Stimulated activated effector memory CD8-positive, alpha-beta T cell treated with anti-CD3 and anti-CD28 coated beads, Interleukin-12 subunit alpha, Interleukin-12 subunit beta, amount 100 ng/mL, for 72 hours (primary cell): ENCODE measurements around the gene EVI2B.
"Not testable (repeated sequence)": the region's sequence is repeated elsewhere in the genome, so short reads cannot be mapped to it uniquely, and the experiment has no call there.

ENCODE experiments used
- ATAC-seq: fragments of 150-1000 bp; cut with Tn5 transposase; 2 replicates; pipeline ENCODE4 v1.10.0; 2021
- DNase-seq, 2 donors: peaks; one replicate each; pipeline ENCODE4 v3.0.0; 2021 to 2022; ENCODE audit warnings: low spot score in 2 of 2
- H3K27ac Mint-ChIP-seq: one replicate; pipeline ENCODE4 v1.8.0; 2022; ENCODE audit warnings: mild to moderate bottlenecking, mixed read lengths
- H3K36me3 Mint-ChIP-seq: one replicate; pipeline ENCODE4 v1.8.0; 2022; ENCODE audit warnings: mild to moderate bottlenecking, mixed read lengths
- H3K4me1 Mint-ChIP-seq: one replicate; pipeline ENCODE4 v1.8.0; 2022; ENCODE audit warnings: mixed read lengths
- H3K4me3 Mint-ChIP-seq: one replicate; pipeline ENCODE4 v1.8.0; 2022; ENCODE audit warnings: mild to moderate bottlenecking, mixed read lengths
- H3K9me3 Mint-ChIP-seq: one replicate; pipeline ENCODE4 v1.8.0; 2022; ENCODE audit warnings: mixed read lengths

Gene EVI2B

GRCh38 chr17:31313982-31314781 lies at the start of gene EVI2B:
TSS of gene EVI2B (minus strand) at chr17:31314054. CDS start at chr17:31305609, 8,445 bp downstream.
- DNase-seq, result no peak
- H3K36me3 Mint-ChIP-seq, result peaks cover 50% of the 10 kb centered on the region
- ATAC-seq, result peak; percentile 79
- H3K9me3 Mint-ChIP-seq, result no peaks in the 10 kb centered on the region
- peak within 1 kb of the TSS; percentile 65 for H3K27ac Mint-ChIP-seq
- H3K4me1 Mint-ChIP-seq, result peaks cover 35% of the 10 kb centered on the region
- peak within 1 kb of the TSS; percentile 58 for H3K4me3 Mint-ChIP-seq

DNA sequence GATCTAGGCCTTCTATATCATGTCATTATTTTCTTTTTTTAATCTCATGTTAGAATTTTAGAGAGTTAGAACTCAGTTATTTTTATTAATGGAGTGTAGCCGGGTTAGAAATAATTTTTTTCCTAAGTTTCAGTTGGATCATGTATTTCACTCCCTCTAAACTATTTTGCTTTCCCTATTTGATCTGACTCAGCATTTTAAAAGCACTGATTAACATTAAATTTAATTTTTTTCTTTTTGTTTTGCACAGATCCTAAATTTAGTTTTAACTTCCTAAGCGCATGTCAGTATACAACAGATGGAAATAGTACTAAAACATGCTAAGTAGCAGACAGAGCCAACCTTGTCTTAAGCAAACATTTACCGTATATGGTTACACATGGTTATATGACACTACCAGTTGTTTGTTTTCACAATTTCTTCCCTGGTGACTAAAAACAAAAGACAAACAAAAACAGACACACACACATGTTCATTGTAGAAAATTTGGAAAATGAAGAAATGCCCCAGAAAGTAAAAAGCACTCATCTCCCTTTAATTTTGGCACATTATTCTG lies 44.1 kb upstream of the EVI2B start:
- no peak for DNase-seq
- Mint-ChIP-seq H3K4me3 (no peak overlapping the region), H3K4me1 (no peaks in the 10 kb centered on the region), H3K9me3 (no peaks in the 10 kb centered on the region), H3K36me3 (peaks cover 65% of the 10 kb centered on the region), H3K27ac (no peak overlapping the region)
- ATAC-seq, result no peak

DNA sequence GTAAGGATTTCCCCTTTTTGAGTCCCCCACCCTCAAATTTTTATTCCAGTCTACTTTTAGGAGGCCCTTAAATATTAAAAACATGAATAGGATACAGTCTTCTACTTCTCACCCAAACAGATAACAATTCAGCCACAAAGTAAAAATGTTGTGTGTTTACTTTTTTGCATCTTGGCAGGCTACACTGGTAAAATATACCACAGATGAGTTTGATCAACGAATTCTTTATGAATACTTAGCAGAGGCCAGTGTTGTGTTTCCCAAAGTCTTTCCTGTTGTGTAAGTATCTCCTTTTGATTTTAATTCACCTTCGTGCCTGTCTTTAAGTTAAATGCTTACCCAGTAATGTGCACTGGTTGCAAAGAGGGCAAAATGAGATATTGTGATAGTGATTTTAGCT lies 43.2 kb upstream of the EVI2B start:
- no peak for ATAC-seq
- no peak for DNase-seq
- Mint-ChIP-seq H3K9me3 (no peaks in the 10 kb centered on the region), H3K27ac (no peak overlapping the region), H3K4me1 (no peaks in the 10 kb centered on the region), H3K36me3 (peaks cover 68% of the 10 kb centered on the region), H3K4me3 (no peak overlapping the region)

GRCh38 chr17:31355935-31356334 lies 42.1 kb upstream of the EVI2B start:
- Mint-ChIP-seq H3K4me1 (no peaks in the 10 kb centered on the region), H3K9me3 (no peaks in the 10 kb centered on the region), H3K4me3 (no peak overlapping the region), H3K27ac (no peak overlapping the region), H3K36me3 (peaks cover 72% of the 10 kb centered on the region)
- ATAC-seq (no peak), DNase-seq (no peak)

DNA sequence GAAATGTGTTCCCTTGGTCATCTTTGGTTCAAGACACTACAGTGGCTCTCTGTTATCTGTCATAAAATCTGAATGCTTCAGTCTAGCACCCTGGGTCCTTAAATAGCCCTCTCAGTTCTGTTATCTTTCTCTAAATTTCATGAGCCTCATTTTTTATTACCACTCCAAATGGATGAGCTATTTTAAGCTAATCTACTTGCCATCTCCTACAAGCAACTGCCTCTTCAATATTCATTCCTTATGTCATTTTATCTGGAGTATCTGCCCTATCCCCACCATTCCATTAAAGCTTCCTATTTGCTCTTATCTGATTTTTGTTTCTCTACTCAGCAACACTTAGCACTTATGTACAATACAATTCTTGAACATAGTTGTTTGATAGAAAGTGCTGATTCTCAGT lies 35.6 kb upstream of the EVI2B start:
- Mint-ChIP-seq H3K36me3 (peaks cover 43% of the 10 kb centered on the region), H3K9me3 (no peaks in the 10 kb centered on the region), H3K27ac (no peak overlapping the region), H3K4me3 (no peak overlapping the region), H3K4me1 (no peaks in the 10 kb centered on the region)
- DNase-seq (no peak), ATAC-seq (no peak)

DNA sequence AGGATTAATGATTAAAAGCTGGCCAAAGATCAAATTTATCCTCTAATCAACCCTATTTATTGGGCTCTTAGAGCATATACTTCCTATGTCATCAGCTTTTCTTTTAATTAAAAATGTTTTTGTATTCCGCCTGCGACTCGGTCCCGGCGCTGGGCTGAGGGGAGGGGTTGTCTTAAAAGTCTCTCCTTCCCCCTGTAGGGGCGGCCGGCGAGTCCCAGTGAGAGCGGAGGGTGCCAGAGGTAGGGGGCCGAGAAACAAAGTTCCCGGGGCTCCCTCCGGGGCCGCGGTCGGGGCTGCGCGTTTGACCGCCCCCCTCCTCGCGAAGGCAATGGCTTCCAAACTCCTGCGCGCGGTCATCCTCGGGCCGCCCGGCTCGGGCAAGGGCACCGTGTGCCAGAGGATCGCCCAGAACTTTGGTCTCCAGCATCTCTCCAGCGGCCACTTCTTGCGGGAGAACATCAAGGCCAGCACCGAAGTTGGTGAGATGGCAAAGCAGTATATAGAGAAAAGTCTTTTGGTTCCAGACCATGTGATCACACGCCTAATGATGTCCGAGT lies 31.4 kb upstream of the EVI2B start:
- H3K4me3 Mint-ChIP-seq, DNase-seq, H3K9me3 Mint-ChIP-seq, H3K27ac Mint-ChIP-seq, H3K4me1 Mint-ChIP-seq, ATAC-seq: not testable (repeated sequence)
- peaks cover 15% of the 10 kb centered on the region for H3K36me3 Mint-ChIP-seq

DNA sequence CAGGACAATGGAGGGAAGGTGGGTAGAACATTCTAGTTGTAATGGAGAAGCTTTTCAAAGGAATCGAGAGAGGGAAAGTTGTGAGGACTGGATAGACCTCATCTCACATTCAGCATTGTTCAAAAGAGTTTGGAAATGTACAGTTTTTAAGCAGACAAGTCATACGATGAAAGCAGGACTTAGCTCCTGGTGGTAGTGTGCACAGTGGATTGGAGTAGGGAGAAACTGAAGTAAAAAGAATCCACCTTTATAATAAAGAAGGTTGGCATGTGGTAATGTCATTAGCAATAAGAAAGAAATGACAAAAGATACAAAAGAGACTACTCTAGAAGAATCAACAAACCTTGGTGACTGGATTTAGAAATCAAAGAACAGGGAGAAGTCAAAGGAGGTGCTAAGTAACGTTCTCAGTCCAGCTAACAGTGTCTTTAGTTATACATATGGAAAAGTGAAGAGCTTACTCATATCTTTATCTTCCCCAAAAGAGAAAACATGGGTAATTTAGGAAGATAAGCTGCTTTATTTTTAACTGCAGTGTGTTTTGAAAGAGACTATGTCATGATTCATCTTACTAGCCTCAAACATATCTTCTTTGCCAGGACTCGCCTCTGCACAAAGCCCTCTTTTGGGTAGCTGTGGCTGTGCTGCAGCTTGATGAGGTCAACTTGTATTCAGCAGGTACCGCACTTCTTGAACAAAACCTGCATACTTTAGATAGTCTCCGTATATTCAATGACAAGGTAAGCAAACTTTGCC lies 26.2 kb upstream of the EVI2B start:
- ATAC-seq (no peak), DNase-seq (no peak)
- Mint-ChIP-seq H3K36me3 (peaks cover 28% of the 10 kb centered on the region), H3K4me3 (no peak overlapping the region), H3K27ac (no peak overlapping the region), H3K4me1 (no peaks in the 10 kb centered on the region), H3K9me3 (no peaks in the 10 kb centered on the region)

DNA sequence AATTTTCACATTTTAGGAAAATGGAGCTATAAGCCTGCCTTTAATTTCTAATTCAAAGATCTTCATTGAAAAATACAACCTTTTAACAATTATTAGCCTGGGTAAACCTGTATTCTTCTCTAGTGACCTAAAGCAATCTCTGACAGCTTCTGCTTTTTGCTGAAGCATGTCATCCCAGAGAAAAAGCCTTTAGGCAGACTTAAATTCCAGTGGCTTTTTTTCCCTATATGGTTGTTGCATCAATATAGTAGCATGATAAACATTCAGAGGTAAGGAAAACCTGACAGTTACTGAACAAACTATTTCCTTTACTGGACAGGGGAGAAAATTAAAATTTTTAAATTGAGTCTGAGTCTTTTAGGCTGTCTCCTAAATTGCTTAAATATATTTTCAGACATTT lies 15.4 kb upstream of the EVI2B start:
- Mint-ChIP-seq H3K4me3 (no peak overlapping the region), H3K9me3 (no peaks in the 10 kb centered on the region), H3K4me1 (peaks cover 11% of the 10 kb centered on the region), H3K27ac (no peak overlapping the region), H3K36me3 (peaks cover 14% of the 10 kb centered on the region)
- ATAC-seq (no peak), DNase-seq (no peak)

DNA sequence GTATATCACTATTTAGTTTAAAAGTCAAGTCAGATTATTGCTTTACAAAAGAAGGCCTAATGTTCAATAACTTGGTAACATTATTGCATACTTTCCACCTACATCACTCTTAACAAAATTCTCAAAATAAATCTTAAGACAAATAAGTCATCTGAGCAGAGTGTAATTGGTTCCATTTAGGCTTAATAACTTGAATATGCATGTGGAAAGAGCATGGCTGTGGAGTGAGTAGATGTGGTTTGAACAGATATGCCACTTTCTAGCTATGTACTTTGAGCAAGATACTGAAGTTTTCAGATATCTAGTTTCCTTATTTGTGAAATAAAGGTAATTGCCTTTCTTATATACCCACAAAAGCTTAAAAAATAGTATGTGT lies 14.3 kb upstream of the EVI2B start:
- Mint-ChIP-seq H3K4me1 (peaks cover 17% of the 10 kb centered on the region), H3K36me3 (peaks cover 14% of the 10 kb centered on the region), H3K9me3 (no peaks in the 10 kb centered on the region), H3K27ac (peak overlapping the region; percentile 23), H3K4me3 (no peak overlapping the region)
- no peak for ATAC-seq
- no peak for DNase-seq

DNA sequence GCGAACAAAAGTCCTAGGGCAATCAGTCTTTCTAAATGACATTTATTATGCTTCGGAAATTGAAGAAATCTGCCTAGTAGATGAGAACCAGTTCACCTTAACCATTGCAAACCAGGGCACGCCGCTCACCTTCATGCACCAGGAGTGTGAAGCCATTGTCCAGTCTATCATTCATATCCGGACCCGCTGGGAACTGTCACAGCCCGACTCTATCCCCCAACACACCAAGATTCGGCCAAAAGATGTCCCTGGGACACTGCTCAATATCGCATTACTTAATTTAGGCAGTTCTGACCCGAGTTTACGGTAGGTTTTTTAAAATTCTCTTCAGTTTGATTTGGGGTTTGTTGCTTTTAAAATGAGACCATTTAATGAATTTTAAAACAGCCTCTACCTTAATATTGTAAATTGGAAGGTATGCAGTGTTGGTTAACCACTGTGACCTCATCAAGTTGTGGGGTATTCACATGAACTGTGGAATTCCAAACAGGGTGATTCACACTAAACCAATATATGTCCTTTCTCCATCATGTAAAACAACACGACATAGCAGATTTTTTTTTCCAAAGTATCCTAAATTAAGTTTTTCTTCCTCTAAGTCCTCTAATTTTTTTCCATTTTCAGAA lies 13.8 kb upstream of the EVI2B start:
- no peak overlapping the region for H3K4me3 Mint-ChIP-seq
- no peak for DNase-seq

GRCh38 chr17:31323551-31323950 lies 9.7 kb upstream of the EVI2B start:
- no peak for ATAC-seq
- Mint-ChIP-seq H3K4me3 (no peak overlapping the region), H3K9me3 (no peaks in the 10 kb centered on the region), H3K27ac (peak overlapping the region; percentile 1), H3K4me1 (peaks cover 24% of the 10 kb centered on the region), H3K36me3 (peaks cover 37% of the 10 kb centered on the region)
- no peak for DNase-seq

More for the DNA sequence above, 13.8 kb upstream of the EVI2B start:
- Mint-ChIP-seq H3K9me3 (no peaks in the 10 kb centered on the region), H3K4me1 (peaks cover 17% of the 10 kb centered on the region), H3K36me3 (peaks cover 14% of the 10 kb centered on the region), H3K27ac (peak overlapping the region; percentile 23)
- no peak for ATAC-seq

- H3K27ac Mint-ChIP-seq, result peak overlapping the region; percentile 88
- H3K9me3 Mint-ChIP-seq, result no peaks in the 10 kb centered on the region
- H3K36me3 Mint-ChIP-seq, result peaks cover 37% of the 10 kb centered on the region
- ATAC-seq, result peak; percentile 56
- DNase-seq, result no peak
- peak overlapping the region; percentile 70 for H3K4me3 Mint-ChIP-seq
- peaks cover 23% of the 10 kb centered on the region for H3K4me1 Mint-ChIP-seq
Measured at GRCh38 chr17:31321966-31322365, 8.1 kb upstream of the EVI2B start.

DNA sequence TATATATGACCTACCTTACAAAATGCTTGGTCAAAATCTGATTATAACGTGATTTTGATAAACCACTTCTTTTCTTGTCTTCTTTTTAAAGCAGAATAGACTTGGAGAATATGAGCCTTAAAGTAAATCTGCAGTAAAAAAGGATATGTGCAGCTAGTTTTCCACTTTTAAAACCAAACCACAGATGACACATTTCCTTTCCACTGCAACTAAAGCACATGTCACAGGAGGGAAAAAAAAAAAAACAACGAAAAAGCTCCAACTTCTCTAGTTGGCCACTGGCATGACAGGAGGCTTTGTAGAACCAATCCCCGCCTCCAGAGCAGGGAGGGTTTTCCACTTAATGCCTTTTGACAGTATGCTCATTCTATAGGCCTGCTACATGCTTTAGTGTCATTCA lies 7.6 kb upstream of the EVI2B start, which contains the start of gene EVI2A:
Gene EVI2A, minus strand, starts transcription at position 142 of the 400 bp plus-strand sequence. CDS start 2,609 bp downstream, outside the sequence.
- H3K4me1 Mint-ChIP-seq, result peaks cover 28% of the 10 kb centered on the region

DNA sequence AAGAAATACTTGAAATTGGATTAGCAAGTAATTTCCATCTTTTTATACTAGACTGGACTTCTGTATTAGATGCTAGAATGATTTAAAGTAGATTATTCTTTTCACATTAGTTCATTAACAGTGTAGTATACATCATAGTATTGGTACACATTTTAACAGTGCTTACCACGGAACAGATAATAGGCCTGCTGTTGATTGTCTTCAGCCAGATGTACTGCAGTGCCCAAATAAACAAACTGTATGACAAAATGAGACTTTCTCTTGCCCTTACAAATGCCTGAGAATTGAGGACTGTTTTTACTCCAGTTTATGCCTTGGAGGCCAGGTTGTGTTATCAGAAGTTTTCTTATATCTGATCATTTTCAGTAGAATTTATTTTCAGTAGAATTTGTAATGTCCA lies 6.9 kb upstream of the EVI2B start:
- Mint-ChIP-seq H3K9me3 (no peaks in the 10 kb centered on the region), H3K4me3 (peak overlapping the region; percentile 70), H3K4me1 (peaks cover 28% of the 10 kb centered on the region), H3K36me3 (peaks cover 46% of the 10 kb centered on the region), H3K27ac (peak overlapping the region; percentile 88)
- DNase-seq, result no peak
- ATAC-seq, result no peak

More for the DNA sequence above, 7.6 kb upstream of the EVI2B start, which contains the start of gene EVI2A:
- ATAC-seq (peak; percentile 94), DNase-seq (peak; percentile 30 to 79)
- Mint-ChIP-seq H3K27ac (peak within 1 kb of the TSS; percentile 88), H3K4me3 (peak within 1 kb of the TSS; percentile 70), H3K9me3 (no peaks in the 10 kb centered on the region), H3K36me3 (peaks cover 41% of the 10 kb centered on the region)

DNA sequence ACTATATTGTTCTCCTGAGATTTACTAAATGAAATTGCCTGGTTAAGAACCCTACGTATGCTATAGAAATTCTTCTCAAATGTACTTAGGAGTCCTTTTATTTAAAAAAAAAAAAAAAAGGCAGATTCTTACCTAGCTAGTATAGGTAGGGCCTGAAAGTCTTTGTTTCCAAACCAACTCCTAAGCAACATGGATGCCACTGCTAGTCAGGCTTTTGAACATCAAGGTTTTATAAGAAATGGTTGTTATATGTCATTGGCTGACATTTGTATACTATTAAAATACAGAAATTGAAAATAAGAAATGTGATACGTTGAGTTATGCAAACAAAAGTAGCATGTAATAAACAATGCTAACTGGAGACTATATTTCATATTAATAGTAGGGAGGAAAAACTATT lies 6.4 kb upstream of the EVI2B start:
- H3K36me3 Mint-ChIP-seq, result peaks cover 46% of the 10 kb centered on the region
- H3K9me3 Mint-ChIP-seq, result no peaks in the 10 kb centered on the region
- peak overlapping the region; percentile 70 for H3K4me3 Mint-ChIP-seq
- peak overlapping the region; percentile 88 for H3K27ac Mint-ChIP-seq
- H3K4me1 Mint-ChIP-seq, result peaks cover 28% of the 10 kb centered on the region
- DNase-seq, result no peak
- ATAC-seq, result no peak
